ENCODE results near the gene LAMA1.

The LAMA1 gene

DNA sequence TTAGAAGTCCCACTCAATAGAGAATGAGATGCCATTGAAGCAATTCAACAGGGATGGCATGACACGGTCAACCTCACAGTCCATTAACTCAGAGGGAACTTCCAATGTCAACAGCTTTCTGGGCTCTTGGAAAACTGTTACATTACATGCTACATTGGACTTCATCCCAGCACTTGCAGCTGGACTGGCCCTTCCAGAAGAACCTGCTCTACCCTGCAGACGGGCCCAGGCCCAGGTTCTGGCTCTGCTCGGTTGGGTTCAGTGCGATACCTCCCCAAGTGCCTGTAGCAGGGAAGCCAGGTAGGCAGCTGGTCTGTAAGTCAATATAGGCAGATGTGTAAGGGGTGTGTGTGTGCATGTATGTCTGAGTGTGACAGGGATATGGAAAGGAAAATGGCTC, 12.9 kb downstream of the LAMA1 start:
- no peak for FAIRE-seq

GRCh38 chr18:7102131-7102530, 15.5 kb downstream of the LAMA1 start:
- no peak for FAIRE-seq

- FAIRE-seq = no peak
These were observed 20.8 kb downstream of the LAMA1 start for GRCh38 chr18:7096838-7097237.

- FAIRE-seq = no peak
These were observed 23.2 kb downstream of the LAMA1 start for GRCh38 chr18:7094427-7094826.

GRCh38 chr18:7090771-7091170, 26.8 kb downstream of the LAMA1 start:
- FAIRE-seq = no peak

- FAIRE-seq = no peak
These were observed 28.2 kb downstream of the LAMA1 start for GRCh38 chr18:7089369-7089768.

GRCh38 chr18:7084080-7085065, 33.2 kb downstream of the LAMA1 start:
- FAIRE-seq = no peak

DNA sequence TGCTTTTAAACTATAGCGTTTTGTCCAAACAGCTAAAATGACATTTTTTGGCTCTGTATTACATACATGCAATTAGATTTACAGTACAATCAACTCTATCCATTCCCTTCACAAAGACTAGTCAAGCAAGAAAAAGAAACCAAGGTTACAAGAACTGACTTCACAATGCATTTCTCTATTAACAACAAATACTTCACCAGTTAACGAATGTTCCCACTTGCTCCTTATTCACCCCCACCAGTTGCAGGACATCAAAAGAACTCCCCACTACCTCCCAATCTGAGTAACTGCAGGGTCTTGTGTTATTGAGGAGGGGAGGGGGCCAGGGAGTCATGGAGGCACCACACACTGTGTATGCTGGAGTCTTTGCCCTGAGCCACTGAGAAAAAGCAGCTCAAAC, 34.9 kb downstream of the LAMA1 start:
- FAIRE-seq = no peak

GRCh38 chr18:7079231-7079630, 38.4 kb downstream of the LAMA1 start:
- FAIRE-seq = no peak

GRCh38 chr18:7072593-7072992, 45.0 kb downstream of the LAMA1 start:
- FAIRE-seq = no peak

- no peak for FAIRE-seq
These were observed 46.0 kb downstream of the LAMA1 start for GRCh38 chr18:7071600-7071999.

- FAIRE-seq = no peak
These were observed 47.1 kb downstream of the LAMA1 start for GRCh38 chr18:7070466-7070865.

- no peak for FAIRE-seq
These were observed 48.6 kb downstream of the LAMA1 start for GRCh38 chr18:7068871-7069590.

GRCh38 chr18:7066965-7067555, 50.5 kb downstream of the LAMA1 start:
- FAIRE-seq = no peak

GRCh38 chr18:7065736-7066135, 51.9 kb downstream of the LAMA1 start:
- FAIRE-seq = no peak

DNA sequence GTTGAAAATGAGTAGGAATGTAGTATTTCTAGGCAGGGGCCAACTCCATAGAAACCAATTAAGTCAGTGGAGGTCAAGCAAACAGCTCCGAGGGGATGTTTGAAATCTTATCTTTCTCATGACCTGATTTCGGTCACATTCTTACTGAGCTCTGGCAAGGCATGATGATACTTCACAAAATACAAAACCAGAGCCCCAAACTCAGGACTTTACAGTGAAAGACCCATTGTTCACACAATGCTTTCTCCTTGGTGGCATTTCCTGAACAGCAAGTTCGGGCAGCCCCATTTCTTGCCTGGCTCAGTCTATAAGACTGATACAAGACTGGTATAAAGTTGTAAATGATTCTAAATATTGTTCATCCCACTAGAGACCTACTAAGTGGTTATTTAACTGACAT, 53.3 kb downstream of the LAMA1 start:
- no peak for FAIRE-seq

DNA sequence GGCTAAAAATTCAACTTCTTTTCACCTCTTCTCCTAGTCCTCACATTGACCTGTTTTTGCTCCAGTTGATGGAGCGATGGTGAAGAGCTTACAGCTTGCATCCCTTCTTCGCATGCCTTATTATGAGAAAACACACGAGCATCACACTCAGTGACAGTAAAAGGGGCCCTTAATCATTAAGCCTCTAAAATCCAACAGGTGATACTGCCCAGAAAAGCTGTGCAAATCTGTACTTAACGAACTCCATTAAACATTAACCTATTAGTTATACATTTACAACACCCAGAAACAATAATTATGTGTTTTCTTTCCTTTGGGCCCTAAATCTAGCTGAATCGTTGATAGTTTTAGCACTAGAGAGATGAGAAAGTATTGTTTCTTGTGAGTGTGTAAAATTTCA, 54.8 kb downstream of the LAMA1 start:
- no peak for FAIRE-seq

DNA sequence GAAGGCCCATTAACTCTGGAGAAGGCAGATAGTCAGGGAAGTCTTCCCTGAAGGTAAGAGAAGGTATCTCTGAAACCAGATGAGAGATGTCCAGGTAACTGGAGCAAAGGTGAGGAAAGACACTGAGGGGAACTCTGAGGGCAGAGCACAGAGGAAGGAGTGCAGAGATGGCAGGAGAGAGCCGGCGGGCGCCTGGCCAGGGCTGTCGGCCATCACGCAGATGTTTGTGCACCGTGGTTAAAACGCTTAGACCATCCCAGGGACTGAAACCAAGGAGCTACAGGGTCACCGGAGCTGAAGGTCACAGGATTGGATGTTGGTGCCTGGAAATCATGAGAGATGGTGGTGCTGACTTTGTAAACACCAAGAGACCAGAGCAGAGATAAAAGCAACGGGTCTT, 55.4 kb downstream of the LAMA1 start:
- FAIRE-seq = no peak

DNA sequence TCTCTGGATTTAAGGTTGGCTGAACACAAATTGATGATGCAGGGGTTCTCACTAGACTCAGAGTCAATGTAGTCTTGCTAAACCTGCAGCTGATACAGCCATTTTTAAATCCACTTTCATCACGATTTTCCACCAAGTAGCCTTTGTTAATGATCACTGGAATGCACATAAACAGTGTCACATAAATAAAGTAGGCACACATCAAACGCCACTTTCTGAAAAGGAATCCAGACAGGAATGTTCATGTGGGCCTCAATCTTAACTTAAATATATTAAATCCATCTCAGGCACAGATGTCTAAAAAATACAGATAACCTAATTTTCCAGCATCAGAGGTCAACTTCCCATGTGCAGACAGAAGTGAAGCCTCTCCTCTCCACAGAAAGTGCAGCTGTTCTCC, 58.3 kb downstream of the LAMA1 start:
- no peak for FAIRE-seq

DNA sequence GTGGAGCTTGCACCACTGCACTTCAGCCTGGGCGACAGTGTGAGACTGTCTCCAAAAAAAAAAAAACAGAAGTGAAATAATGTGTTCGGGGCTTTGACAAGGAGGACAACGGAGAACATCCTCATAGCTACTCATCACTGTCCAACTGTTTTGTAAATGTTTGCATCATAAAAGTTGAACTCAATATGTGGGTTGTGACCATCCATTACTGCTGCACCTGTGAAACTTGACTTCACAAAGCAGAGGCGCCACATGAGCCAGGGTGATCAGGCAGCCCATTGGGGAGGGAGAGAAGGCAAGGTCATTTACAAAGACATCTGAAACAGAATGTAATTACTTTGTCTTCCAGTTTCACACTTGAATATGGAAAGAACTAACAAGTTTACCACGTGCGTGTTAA, 61.6 kb downstream of the LAMA1 start:
- FAIRE-seq = no peak

DNA sequence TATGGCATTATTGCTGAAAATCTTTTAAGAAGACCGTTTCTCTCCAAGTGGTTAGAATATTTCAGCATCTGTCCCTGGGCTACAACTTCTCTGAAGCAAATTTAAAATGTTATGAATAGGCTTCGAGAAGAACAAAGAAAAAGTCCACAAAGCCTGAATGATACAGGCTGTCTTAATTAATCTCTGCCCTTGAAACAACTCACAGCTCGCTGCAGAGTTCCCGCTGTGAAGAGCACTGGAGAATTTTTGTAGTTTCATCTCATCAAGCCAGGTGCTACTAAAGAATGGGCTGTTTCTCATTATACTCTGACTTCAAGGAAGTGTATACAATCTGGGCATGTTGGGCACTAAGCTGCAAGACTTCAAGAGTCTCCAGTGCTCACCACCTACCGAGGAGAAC, 67.6 kb downstream of the LAMA1 start:
- FAIRE-seq = no peak

GRCh38 chr18:7048081-7048480, 69.5 kb downstream of the LAMA1 start:
- FAIRE-seq = no peak

DNA sequence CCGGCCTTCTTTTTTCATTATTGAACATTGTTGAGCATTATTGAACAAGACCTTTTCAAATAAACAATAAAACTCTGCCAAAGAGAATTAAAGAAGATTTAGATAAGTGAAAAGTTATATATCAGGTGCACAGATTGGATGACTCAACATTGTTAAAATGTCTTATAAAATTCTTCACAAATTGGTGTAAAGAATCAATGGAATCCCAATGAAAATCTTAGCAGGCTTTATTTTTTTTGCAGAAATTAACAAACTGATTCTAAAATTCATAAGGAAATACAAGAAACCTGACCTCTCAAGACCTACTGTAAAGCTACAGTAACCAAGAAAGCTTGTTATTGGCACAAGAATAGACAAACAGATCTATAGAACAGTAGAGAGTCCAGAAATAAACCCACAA, 70.3 kb downstream of the LAMA1 start:
- FAIRE-seq = no peak

DNA sequence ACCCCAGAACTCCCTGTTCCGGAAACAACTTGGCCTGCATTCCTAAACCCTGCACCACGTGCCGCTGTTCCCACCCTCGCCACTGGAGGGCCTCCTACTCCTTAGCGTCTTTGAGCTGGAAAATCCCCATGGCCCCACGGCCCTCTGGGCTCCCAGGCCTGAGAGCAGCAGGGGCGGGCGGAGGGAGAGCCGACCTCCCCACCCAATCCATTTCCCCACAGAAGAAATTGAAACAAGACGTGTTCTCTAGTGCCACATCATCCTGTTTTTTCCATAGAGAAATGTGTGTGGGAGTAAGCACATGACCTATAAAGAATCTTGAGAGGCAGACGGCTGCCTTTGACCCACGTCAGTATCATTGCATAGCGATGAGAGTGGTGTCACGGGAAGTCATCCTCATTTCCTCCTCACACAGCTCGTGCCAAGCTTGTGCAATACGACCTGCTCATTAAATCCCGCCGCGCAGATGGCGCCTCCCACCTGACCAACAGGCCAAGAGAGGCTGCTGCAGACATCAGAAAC, 79.2 kb downstream of the LAMA1 start:
- FAIRE-seq = no peak
